GM12874 (cell line): ENCODE measurements around the gene PKDREJ.

Source experiments
- TF ChIP-seq, protein P1 (sequence below): IDR thresholded peaks from 2 replicates; pipeline ENCODE4 v1.5.1; 2011; ENCODE audit warnings: low read depth, mild to moderate bottlenecking, control low read depth, low read length, moderate library complexity; ENCODE audit not compliant: insufficient read depth

PKDREJ gene

DNA sequence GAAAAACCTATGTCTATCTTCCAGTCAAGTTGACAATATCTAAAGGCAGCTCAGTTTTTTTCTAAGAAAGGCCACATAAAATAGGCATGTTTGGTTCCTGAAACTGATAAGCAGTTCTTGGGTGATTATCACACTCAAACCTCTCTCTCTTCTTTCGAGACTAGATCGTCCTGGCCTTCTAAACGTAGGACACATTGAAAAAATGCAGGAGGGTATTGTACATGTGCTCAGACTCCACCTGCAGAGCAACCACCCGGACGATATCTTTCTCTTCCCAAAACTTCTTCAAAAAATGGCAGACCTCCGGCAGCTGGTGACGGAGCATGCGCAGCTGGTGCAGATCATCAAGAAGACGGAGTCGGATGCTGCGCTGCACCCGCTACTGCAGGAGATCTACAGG, 28.2 kb downstream of the PKDREJ start:
- TF ChIP-seq, protein P1, sequence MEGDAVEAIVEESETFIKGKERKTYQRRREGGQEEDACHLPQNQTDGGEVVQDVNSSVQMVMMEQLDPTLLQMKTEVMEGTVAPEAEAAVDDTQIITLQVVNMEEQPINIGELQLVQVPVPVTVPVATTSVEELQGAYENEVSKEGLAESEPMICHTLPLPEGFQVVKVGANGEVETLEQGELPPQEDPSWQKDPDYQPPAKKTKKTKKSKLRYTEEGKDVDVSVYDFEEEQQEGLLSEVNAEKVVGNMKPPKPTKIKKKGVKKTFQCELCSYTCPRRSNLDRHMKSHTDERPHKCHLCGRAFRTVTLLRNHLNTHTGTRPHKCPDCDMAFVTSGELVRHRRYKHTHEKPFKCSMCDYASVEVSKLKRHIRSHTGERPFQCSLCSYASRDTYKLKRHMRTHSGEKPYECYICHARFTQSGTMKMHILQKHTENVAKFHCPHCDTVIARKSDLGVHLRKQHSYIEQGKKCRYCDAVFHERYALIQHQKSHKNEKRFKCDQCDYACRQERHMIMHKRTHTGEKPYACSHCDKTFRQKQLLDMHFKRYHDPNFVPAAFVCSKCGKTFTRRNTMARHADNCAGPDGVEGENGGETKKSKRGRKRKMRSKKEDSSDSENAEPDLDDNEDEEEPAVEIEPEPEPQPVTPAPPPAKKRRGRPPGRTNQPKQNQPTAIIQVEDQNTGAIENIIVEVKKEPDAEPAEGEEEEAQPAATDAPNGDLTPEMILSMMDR, result no peak

DNA sequence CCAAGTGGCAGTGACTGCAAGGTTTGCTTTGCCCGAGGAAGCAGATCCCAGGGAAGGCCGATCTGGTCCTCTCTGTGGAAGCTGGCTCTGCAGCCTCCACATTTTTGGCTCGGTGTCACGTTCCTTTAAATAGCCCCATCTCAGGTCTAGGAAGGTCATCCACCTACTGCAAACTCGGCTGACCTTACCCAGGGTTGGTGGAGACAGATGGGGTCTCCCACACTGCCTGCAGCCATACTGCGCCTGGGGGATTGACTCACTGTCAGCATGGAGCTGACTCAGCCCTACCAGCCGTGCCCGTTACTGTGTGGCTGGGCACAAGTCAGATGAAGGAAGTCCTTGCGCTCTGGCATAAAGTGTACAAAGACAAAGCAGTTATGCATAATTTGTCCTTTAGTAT, 29.9 kb downstream of the PKDREJ start:
- TF ChIP-seq, protein P1, result no peak

DNA sequence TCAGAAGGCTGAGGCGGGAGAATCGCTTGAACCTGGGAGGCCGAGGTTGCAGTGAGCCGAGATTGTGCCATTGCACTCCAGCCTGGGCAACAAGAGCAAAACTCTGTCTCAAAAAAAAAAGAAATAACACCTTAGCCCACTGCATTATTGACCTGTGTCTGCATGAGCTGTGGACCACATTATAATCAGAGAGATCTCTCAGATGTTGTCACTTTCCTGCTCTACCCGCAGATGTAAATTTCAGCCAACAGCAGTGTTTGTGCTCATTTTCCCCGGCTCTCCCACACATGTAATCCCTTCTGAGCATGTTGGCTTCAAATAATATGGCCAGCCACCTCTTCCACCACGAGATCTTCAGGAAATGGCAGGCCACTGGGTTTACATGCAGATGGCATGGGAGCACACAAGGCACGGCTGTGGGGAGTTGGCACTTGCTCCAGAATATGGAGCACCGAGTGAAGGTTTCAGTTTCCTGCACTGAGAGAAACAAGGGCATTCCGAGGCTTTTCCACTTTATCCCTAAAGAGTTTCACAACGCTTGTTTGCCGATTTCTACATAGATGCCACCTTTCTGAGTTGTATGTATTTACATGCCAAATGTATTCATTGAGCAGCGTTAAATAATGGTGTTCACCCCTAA, 32.8 kb downstream of the PKDREJ start:
- TF ChIP-seq, protein P1, result no peak

DNA sequence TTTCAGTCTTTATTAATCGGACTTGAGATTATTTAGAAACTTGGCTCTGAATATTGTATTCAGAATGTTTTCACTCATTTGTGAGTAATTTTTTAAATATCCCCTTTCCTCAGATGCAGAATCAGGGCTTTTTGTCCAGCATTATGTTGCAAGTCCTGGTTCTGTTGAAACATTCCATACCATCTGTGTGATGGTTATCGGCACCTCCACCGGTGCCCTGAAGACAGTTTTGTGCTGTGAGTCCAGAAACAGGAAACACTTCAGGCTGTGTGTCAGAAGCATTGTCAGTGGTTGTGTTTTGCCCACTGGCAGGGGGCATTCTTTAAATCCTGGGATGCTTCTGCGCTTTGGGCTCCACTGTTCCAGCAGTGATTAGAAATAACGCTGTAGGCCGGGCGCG, 33.4 kb downstream of the PKDREJ start:
- TF ChIP-seq, protein P1, result no peak

DNA sequence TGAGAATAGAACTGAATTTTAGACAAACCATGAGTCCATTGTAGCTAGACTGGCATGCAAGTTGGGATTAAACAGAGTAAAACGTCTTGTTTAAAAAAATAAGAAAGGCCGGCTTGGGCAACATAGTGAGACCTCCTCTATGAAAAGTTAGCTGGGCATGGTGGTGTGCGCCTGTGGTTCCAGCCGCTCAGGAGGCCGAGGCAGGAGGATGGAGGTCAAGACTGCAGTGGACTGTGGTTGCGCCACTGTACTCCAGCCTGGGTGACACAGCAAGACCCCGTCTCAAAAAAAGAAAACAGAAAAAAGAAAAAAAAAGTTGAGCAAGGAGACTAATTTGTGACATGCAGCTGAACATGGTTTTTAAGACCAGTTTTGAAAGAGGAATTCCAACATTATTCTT, 36.6 kb downstream of the PKDREJ start:
- TF ChIP-seq, protein P1, result no peak

DNA sequence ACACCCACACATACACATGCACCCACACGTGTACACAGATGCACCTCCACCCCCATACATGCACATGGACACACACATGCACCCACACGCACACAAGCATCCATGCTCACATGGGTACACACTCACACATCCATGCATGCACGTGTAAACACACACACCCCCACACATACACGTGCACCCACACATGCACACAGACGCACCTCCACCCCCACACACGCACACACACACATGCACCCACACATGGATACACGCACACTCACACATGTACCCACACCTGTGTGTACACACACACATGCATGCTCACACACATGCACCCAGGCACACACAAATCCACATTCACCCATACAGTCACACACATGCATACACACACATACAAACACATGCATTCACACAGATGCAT, 37.5 kb downstream of the PKDREJ start:
- TF ChIP-seq, protein P1, result no peak

DNA sequence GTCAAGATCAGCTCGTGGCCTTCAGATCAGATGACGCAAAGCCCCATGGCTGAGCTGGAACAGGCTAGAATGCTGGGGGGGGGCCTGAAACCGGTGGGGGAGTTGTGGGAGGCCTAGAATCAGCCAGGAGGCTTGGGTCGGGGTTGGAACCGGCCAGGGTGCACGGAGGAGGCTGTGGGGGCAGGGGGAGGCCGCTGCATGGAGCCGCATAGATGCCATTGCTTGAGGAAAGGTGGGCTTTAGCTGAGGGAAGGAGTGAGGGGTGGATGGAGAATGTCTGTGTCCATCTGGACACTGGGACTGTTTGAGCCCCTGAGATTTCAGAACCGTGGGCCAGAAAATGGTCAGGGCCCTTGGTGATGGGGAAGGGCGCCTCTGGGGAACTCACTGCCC, 38.2 kb downstream of the PKDREJ start:
- TF ChIP-seq, protein P1, result no peak
